ENCODE measurements around the gene CCDC91. TPM values are rescaled to one million over a fixed set of nuclear protein-coding genes. Genes with fewer than 3 reads are reported as not detected.

Gene CCDC91
- total RNA-seq, 1 donor from 2014 or later: 12.0 TPM

DNA sequence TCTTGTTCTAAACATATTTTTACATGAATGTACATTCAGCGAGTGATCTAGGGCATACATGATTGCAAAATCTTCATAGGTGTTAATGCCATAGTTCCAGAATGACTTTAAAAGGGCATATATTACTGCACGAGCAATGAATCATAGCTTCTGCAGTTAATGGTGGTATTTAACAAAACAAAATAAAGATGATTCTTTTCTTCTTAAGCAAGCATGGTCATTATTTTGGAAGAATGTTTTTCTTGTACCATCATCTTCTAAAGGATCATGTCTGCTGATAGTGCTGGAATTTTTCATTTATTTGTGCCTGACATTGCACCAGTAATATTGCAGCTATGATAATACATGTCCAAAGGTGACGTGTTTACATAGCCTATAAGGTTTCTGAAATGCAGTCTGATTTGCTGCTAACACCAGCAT lies 388.6 kb downstream of the CCDC91 start:
- Mint-ChIP-seq H3K9me3 (peaks cover 3% of the 10 kb centered on the region), H3K4me3 (no peak overlapping the region), H3K4me1 (no peaks in the 10 kb centered on the region), H3K27ac (no peak overlapping the region), H3K36me3 (ENCODE audit: low read depth) (no peaks in the 10 kb centered on the region), H3K27me3 (no peaks in the 10 kb centered on the region)
- no peak for DNase-seq
- intact Hi-C loops (cut with micrococcal nuclease): no loop called here

- Mint-ChIP-seq H3K27me3 (no peaks in the 10 kb centered on the region), H3K4me3 (no peak overlapping the region), H3K9me3 (peaks cover 3% of the 10 kb centered on the region), H3K36me3 (ENCODE audit: low read depth) (no peaks in the 10 kb centered on the region), H3K4me1 (no peaks in the 10 kb centered on the region), H3K27ac (no peak overlapping the region)
- intact Hi-C loops (cut with micrococcal nuclease): no loop called here
- no peak for DNase-seq
These were observed 392.6 kb downstream of the CCDC91 start for GRCh38 chr12:28582672-28583376.

DNA sequence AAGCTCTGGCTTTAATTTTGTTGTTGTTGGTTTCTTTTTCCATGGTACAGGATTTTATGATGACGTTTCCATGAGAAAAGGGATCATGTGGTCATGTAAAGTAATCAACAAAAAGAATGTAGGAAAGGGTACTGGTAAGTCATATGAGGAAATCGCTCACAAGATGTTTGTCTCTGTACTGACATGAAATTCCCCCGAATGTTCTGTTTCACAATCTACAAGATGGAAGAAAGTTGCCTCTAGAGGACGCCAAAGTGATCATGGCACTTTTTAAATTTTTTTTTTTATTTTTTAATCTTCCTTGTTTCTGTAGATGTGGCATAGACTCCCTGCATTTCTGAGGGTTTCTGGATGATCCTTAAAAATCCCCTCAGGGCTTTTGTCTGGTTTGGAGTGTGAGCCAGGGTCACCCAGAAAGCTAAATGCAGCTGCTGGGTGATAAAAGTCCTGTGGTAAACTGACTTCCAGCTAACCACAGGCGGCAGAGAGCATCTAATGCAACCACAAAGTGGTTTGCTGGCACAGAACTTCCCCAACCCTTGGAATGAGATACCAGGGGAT lies 393.5 kb downstream of the CCDC91 start:
- H3K27me3 Mint-ChIP-seq: no peaks in the 10 kb centered on the region
- H3K4me1 Mint-ChIP-seq: no peaks in the 10 kb centered on the region
- no peaks in the 10 kb centered on the region for H3K36me3 Mint-ChIP-seq (ENCODE audit: low read depth)
- peaks cover 6% of the 10 kb centered on the region for H3K9me3 Mint-ChIP-seq
- H3K4me3 Mint-ChIP-seq: no peak overlapping the region
- no peak for DNase-seq
- intact Hi-C loops (cut with micrococcal nuclease): no loop called here
- H3K27ac Mint-ChIP-seq: no peak overlapping the region

- intact Hi-C loops (cut with micrococcal nuclease): no loop called here
- H3K27ac Mint-ChIP-seq: no peak overlapping the region
These were observed 394.9 kb downstream of the CCDC91 start for GRCh38 chr12:28585146-28585545.

GRCh38 chr12:28586481-28586880 lies 396.2 kb downstream of the CCDC91 start:
- intact Hi-C loops (cut with micrococcal nuclease): no loop called here
- no peak for DNase-seq
- no peaks in the 10 kb centered on the region for H3K27me3 Mint-ChIP-seq
- H3K36me3 Mint-ChIP-seq (ENCODE audit: low read depth): no peaks in the 10 kb centered on the region
- no peak overlapping the region for H3K4me3 Mint-ChIP-seq
- H3K27ac Mint-ChIP-seq: no peak overlapping the region
- no peaks in the 10 kb centered on the region for H3K4me1 Mint-ChIP-seq
- H3K9me3 Mint-ChIP-seq: peaks cover 16% of the 10 kb centered on the region

More at GRCh38 chr12:28585146-28585545, 394.9 kb downstream of the CCDC91 start:
- no peaks in the 10 kb centered on the region for H3K36me3 Mint-ChIP-seq (ENCODE audit: low read depth)
- DNase-seq: no peak
- no peaks in the 10 kb centered on the region for H3K27me3 Mint-ChIP-seq
- no peak overlapping the region for H3K4me3 Mint-ChIP-seq
- H3K9me3 Mint-ChIP-seq: peaks cover 12% of the 10 kb centered on the region
- no peaks in the 10 kb centered on the region for H3K4me1 Mint-ChIP-seq

- no peaks in the 10 kb centered on the region for H3K27me3 Mint-ChIP-seq
- H3K36me3 Mint-ChIP-seq (ENCODE audit: low read depth): no peaks in the 10 kb centered on the region
- H3K4me3 Mint-ChIP-seq: no peak overlapping the region
- intact Hi-C loops (cut with micrococcal nuclease): no loop called here
- DNase-seq: no peak
- peaks cover 28% of the 10 kb centered on the region for H3K9me3 Mint-ChIP-seq
- H3K4me1 Mint-ChIP-seq: no peaks in the 10 kb centered on the region
- no peak overlapping the region for H3K27ac Mint-ChIP-seq
These were observed 401.6 kb downstream of the CCDC91 start for GRCh38 chr12:28591831-28592230.

Other genes starting within 250 kb of the CCDC91 start
- not detected in 2 replicates for gene PTHLH, start 217.7 kb upstream of the CCDC91 start, total RNA-seq

Measured in activated CD4-positive, alpha-beta T cell treated with anti-CD3 and anti-CD28 coated beads, Interleukin-2, amount 10 ng/mL, durations not matched to agents 24 days and 14 days (primary cell).